ENCODE data around the gene ARHGAP10. TPM values are rescaled to one million over a fixed set of nuclear protein-coding genes. Genes with fewer than 3 reads are reported as not detected.

Gene ARHGAP10
- total and polyA plus RNA-seq, 3 donors from 2014 or later: 17.4 to 108 (median 83.5) TPM

DNA sequence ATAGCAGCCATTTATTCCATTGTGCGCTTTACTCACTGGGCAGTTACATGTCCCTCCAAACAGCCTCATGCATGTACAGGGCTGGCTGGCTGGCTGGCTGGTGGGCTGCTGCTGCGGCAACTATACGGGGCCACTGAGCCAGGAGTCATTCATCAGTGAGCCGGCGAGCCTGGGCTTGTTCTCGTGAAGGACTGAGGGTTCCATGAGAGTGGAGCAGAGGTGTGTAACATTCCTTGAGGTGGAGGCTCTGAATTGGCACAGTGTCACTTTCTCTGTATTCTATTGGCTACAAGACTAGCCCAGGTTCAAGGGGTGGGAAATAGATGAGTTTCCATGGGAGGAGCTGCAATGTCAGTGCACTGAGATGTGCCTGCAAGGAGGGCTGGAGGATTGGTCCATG is 89.1 kb downstream of the ARHGAP10 start:
- no peak overlapping the region for H3K4me3 ChIP-seq
- DNase-seq: no peak
- intact Hi-C loops (cut with DNase I; ENCODE audit: low total_unique reads): no loop called here
- no peaks in the 10 kb centered on the region for H3K9me3 ChIP-seq
- 83 to 94% methylated on average over 6 of the region's 6 CpGs for WGBS, 2 donors
- peaks cover 45% of the 10 kb centered on the region for H3K4me1 ChIP-seq
- H3K27me3 ChIP-seq: no peaks in the 10 kb centered on the region
- H3K36me3 ChIP-seq (ENCODE audit: low read depth, missing control alignments): no peaks in the 10 kb centered on the region
- H3K27ac ChIP-seq: peak overlapping the region; percentile 64
- TF ChIP-seq POLR2A (IDR thresholded peaks at IDR 0.05) (no peak), CTCF (IDR thresholded peaks at IDR 0.05) (no peak)

DNA sequence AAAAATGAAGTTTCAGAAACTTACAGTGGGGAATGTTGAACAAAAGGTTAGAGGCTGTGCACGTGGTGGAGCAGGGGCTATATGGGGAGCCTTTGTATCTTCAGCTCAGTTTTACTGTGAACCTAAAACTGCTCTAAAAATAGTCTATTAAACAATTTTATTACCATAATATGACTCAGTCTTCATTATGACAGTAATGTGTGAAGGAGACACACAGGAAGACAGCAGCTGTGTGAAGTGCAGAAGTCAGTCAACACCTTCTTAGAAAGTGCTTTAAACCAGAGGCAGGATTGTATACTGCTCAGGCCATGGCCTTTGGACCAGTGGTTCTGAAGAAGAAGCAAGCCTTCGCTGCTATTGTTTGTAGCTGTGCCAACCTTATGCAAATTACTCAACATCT is 89.7 kb downstream of the ARHGAP10 start:
- no peaks in the 10 kb centered on the region for H3K36me3 ChIP-seq (ENCODE audit: low read depth, missing control alignments)
- no peak overlapping the region for H3K4me3 ChIP-seq
- TF ChIP-seq CTCF (IDR thresholded peaks at IDR 0.05) (no peak), POLR2A (IDR thresholded peaks at IDR 0.05) (no peak)
- 41 to 47% methylated on average over 2 of the region's 2 CpGs for WGBS, 2 donors
- no peak for DNase-seq
- peaks cover 44% of the 10 kb centered on the region for H3K4me1 ChIP-seq
- intact Hi-C loops (cut with DNase I; ENCODE audit: low total_unique reads): no loop called here
- H3K9me3 ChIP-seq: no peaks in the 10 kb centered on the region
- no peaks in the 10 kb centered on the region for H3K27me3 ChIP-seq
- H3K27ac ChIP-seq: peak overlapping the region; percentile 64

- intact Hi-C loops (cut with DNase I; ENCODE audit: low total_unique reads): no loop called here
- no peak overlapping the region for H3K4me3 ChIP-seq
- no peaks in the 10 kb centered on the region for H3K9me3 ChIP-seq
- H3K36me3 ChIP-seq (ENCODE audit: low read depth, missing control alignments): no peaks in the 10 kb centered on the region
- TF ChIP-seq POLR2A (IDR thresholded peaks at IDR 0.05) (no peak), CTCF (IDR thresholded peaks at IDR 0.05) (no peak)
- peaks cover 38% of the 10 kb centered on the region for H3K4me1 ChIP-seq
- H3K27ac ChIP-seq: peak overlapping the region; percentile 64
- DNase-seq: peak; percentile 95
- no peaks in the 10 kb centered on the region for H3K27me3 ChIP-seq
These were observed 90.2 kb downstream of the ARHGAP10 start for GRCh38 chr4:147822128-147822527.

GRCh38 chr4:147823130-147823529 is 91.2 kb downstream of the ARHGAP10 start:
- no peaks in the 10 kb centered on the region for H3K36me3 ChIP-seq (ENCODE audit: low read depth, missing control alignments)
- no peak overlapping the region for H3K4me3 ChIP-seq
- peak overlapping the region; percentile 64 for H3K27ac ChIP-seq
- WGBS, 2 donors: 88 to 91% methylated on average over 3 of the region's 3 CpGs
- no peak for TF ChIP-seq CTCF (IDR thresholded peaks at IDR 0.05)
- no peak for TF ChIP-seq POLR2A (IDR thresholded peaks at IDR 0.05)
- H3K4me1 ChIP-seq: peaks cover 34% of the 10 kb centered on the region
- no peak for DNase-seq
- intact Hi-C loops (cut with DNase I; ENCODE audit: low total_unique reads): no loop called here
- no peaks in the 10 kb centered on the region for H3K9me3 ChIP-seq
- no peaks in the 10 kb centered on the region for H3K27me3 ChIP-seq

DNA sequence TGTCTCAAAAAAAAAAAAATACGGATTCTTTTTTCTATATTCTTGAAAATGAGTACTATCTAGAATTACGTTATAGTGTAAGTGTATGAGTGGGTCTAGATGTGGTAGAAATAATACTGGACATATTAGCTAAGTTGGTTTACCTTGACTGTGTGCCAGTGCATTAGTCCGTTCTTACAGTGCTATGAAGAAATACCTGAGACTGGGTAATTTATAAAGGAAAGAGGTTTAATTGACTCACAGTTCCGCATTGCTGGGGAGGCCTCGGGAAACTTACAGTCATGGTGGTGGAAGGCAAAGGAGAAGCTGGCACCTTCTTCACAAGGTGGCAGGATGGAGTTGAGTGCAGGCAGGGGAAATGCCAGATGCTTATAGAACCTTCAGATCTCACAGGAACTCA is 92.4 kb downstream of the ARHGAP10 start:
- DNase-seq: no peak
- WGBS, 2 donors: 94% methylated on average over 5 of the region's 5 CpGs
- peaks cover 44% of the 10 kb centered on the region for H3K4me1 ChIP-seq

More for the DNA sequence above, 92.4 kb downstream of the ARHGAP10 start:
- no peaks in the 10 kb centered on the region for H3K27me3 ChIP-seq
- no peaks in the 10 kb centered on the region for H3K36me3 ChIP-seq (ENCODE audit: low read depth, missing control alignments)
- no peak overlapping the region for H3K4me3 ChIP-seq
- TF ChIP-seq POLR2A (IDR thresholded peaks at IDR 0.05): no peak
- TF ChIP-seq CTCF (IDR thresholded peaks at IDR 0.05): no peak
- H3K9me3 ChIP-seq: no peaks in the 10 kb centered on the region
- H3K27ac ChIP-seq: peak overlapping the region in 1 of 2 donors; percentile 73
- intact Hi-C loops (cut with DNase I; ENCODE audit: low total_unique reads): no loop called here

All from testis (tissue), 3 donors.